SH-SY5Y (cell line): ENCODE measurements around the gene UCN2.

Experiments
- GATA2 ChIP-seq: IDR thresholded peaks from 2 replicates; pipeline ENCODE4 v1.6.1; 2011; ENCODE audit warnings: mild to moderate bottlenecking, low read depth, low read length
- GATA3 ChIP-seq: IDR thresholded peaks from 2 replicates; pipeline ENCODE4 v1.6.1; 2011; ENCODE audit warnings: low read depth, mild to moderate bottlenecking, low read length, moderate library complexity

GRCh38 chr3:48597408-48597800 lies 33.8 kb upstream of the UCN2 start:
- TF ChIP-seq GATA3 = no peak
- TF ChIP-seq GATA2 = no peak
